GM12891 (cell line): ENCODE measurements around the gene CKS1B.

Source experiments
- DNase-seq: peaks from one replicate; pipeline ENCODE4 v3.0.0; 2011; ENCODE audit warnings: low spot score; ENCODE audit not compliant: insufficient read length
- FAIRE-seq: peaks from 2 replicates; lab custom pipeline; 2011; peaks lifted over from hg19 to GRCh38; lab: Jason Lieb, UNC
- PAX5 ChIP-seq: IDR thresholded peaks from 2 replicates; pipeline ENCODE4 v1.6.1; 2011; ENCODE audit warnings: low read length, moderate library complexity, mild to moderate bottlenecking; ENCODE audit not compliant: insufficient read depth, severe bottlenecking
- POLR2A ChIP-seq: IDR thresholded peaks from 2 replicates; pipeline ENCODE4 v1.6.1; 2011; ENCODE audit warnings: low read depth, low read length, control low read depth
- POLR2AphosphoS5 ChIP-seq: IDR thresholded peaks from 2 replicates; pipeline ENCODE4 v1.6.1; 2011; ENCODE audit warnings: low read depth, low read length, control low read depth
- POU2F2 ChIP-seq: IDR thresholded peaks from 2 replicates; pipeline ENCODE4 v1.6.1; 2011; ENCODE audit warnings: low read depth, mild to moderate bottlenecking, control low read depth, low read length, moderate library complexity
- SPI1 ChIP-seq: IDR thresholded peaks from 2 replicates; pipeline ENCODE4 v1.6.1; 2011; ENCODE audit warnings: low read depth, low read length, control low read depth
- TAF1 ChIP-seq: IDR thresholded peaks from 2 replicates; pipeline ENCODE4 v1.6.1; 2011; ENCODE audit warnings: low read depth, low read length, control low read depth

Gene CKS1B

DNA sequence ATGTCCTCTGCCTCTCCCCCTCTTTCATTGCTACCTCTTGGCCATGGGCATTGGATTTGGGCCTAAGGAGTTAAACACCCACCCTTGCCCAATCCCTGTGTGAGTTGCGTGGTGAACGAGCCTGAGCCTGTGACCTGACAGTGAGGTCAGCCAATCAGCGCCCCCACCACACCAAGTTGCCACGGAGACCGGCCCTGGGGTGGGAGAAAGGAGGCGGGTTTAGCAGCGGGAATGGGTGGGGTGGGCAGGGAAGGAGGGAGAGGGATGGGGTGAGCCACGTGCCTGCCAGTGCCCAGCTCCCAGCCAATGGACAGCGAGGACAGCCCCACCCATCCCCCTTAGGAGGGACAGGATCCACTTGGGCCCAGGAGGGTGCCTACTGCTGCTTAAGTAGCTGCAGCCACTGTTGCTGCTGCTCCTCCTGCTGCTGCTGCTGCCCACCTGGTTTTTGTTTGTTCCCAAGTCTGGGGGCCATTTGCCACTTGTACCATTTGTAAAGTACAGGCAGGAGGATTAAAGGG lies 37.6 kb downstream of the CKS1B start:
- no peak for DNase-seq
- TF ChIP-seq POLR2AphosphoS5 (no peak), PAX5 (no peak), SPI1 (no peak), TAF1 (no peak), POU2F2 (no peak), POLR2A (no peak)
- FAIRE-seq, result no peak

DNA sequence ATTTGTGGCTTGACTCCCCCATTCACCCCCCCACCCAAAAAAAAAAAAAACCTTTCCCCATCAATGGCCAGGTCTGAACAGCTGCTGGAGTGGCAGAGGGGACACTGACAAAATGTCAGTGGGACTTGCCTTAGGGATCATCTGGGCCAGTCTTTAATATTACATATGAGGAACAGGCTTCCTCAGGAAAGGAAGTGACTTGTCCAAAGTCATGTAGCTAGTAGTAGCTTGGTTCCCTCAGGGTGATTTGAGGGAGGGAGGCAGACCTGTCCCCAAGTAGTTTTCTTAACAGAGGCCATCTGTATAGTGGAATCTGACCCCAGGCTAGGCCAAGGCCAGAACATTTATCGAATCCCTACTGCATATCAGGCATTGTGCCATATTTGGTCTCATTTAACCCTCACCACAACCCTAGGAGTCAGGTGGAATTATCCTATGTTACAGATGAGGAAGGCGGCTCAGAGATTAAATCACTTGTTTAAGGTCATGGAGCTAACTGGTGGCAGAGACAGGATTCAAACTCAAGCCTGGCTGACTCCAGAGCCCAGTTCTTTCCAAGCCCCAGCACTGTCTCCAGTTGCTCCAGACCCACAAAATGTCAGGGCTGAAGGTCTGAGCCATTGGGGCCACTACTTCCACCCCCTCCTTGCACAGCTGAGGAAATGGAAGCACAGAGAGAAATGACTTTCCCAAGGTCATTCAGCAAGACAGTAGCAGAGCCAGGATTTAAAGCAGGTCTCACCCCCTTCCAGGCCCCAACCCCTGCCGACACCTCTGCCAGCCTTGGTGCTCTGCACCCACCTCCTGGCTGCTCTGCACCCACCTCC lies 38.5 kb downstream of the CKS1B start:
- no peak for FAIRE-seq
- no peak for DNase-seq
- TF ChIP-seq SPI1 (no peak), POLR2AphosphoS5 (no peak), TAF1 (no peak), POLR2A (no peak), PAX5 (no peak), POU2F2 (no peak)

DNA sequence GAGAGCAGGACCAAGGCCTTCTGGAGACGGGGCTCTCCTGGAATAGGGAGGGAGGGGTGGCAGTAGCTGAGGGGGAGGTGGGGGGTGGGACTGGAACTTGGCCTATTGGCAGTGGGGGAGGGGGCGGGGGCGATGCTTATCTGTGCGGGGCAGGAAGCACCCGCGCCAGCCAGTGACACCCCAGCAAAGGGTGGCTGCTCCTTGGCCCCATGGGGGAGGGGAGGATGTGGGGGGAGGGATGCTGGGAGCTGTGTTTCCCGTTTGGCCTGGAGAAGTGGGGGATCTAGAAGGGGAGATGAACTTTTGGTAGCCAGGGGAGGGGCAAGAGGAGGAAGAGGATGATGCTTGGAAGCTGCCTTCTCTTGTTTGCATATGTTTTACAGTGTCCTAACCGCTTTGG lies 39.2 kb downstream of the CKS1B start:
- no peak for DNase-seq
- TF ChIP-seq POU2F2 (no peak), SPI1 (no peak), TAF1 (no peak), POLR2AphosphoS5 (no peak), POLR2A (no peak), PAX5 (no peak)
- FAIRE-seq, result peak; percentile 16

DNA sequence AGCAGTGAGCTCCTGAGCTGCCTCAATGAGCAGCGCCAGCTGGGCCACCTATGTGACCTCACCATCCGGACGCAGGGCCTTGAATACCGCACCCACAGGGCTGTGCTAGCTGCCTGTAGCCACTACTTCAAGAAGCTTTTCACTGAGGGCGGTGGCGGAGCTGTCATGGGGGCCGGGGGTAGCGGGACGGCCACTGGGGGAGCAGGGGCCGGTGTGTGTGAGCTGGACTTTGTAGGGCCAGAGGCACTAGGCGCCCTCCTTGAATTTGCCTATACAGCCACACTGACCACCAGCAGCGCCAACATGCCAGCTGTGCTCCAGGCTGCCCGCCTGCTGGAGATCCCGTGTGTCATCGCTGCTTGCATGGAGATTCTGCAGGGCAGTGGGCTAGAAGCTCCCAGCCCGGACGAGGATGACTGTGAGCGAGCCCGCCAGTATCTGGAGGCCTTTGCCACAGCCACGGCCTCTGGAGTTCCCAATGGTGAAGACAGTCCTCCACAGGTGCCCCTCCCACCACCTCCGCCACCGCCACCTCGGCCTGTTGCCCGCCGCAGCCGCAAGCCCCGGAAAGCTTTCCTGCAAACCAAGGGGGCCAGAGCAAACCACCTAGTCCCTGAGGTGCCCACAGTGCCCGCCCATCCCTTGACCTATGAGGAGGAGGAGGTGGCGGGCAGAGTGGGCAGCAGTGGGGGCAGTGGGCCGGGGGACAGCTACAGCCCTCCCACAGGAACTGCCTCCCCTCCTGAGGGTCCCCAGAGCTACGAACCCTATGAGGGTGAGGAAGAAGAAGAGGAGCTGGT lies 40.4 kb downstream of the CKS1B start:
- no peak for DNase-seq
- TF ChIP-seq POLR2A, result no peak
- TF ChIP-seq POLR2AphosphoS5, result no peak
- TF ChIP-seq SPI1, result no peak
- no peak for TF ChIP-seq POU2F2
- no peak for TF ChIP-seq TAF1
- no peak for TF ChIP-seq PAX5
- no peak for FAIRE-seq

DNA sequence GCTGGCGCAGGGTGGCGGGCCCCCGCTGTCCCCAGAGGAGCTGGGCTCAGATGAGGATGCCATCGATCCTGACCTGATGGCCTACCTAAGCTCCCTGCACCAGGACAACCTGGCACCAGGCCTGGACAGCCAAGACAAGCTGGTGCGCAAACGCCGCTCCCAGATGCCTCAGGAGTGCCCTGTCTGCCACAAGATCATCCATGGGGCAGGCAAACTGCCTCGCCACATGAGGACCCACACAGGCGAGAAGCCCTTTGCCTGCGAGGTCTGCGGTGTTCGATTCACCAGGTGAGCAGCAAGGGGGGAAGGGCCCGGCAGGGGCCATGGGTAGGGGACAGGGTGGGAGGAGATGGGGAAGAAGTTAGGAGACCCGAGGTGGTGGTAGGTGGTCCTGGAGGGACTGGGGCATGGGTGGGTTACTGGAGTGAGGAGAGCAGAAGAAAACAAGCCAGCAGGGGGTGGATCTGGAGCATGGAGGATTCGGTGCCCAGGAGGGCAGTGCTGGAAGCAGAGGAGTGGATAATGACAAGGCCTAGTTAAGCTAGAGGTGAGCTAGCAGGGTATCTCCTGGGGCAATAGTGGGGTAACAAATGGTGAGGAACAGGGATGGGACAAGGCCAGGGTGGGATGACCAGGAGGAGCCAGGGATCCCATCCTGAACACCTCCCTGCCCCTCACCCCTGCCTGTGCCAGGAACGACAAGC lies 41.2 kb downstream of the CKS1B start:
- FAIRE-seq, result no peak
- no peak for DNase-seq
- TF ChIP-seq SPI1 (no peak), TAF1 (no peak), POLR2A (no peak), POU2F2 (no peak)

DNA sequence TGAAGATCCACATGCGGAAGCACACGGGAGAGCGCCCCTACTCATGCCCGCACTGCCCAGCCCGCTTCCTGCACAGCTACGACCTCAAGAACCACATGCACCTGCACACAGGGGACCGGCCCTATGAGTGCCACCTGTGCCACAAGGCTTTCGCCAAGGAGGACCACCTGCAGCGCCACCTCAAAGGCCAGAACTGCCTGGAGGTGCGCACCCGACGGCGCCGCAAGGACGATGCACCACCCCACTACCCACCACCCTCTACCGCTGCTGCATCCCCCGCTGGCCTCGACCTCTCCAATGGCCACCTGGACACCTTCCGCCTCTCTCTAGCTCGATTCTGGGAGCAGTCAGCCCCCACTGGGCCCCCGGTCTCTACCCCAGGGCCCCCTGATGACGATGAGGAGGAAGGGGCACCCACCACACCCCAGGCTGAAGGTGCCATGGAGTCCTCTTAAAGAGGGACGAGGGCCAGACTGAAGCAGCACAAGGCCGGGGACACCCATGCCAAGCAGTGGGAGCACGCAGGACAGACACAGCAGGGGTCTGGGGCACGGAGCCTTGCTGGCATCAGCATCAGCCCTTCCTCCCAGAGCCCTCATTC lies 41.9 kb downstream of the CKS1B start:
- no peak for TF ChIP-seq POU2F2
- no peak for TF ChIP-seq POLR2A
- no peak for TF ChIP-seq POLR2AphosphoS5
- TF ChIP-seq PAX5, result no peak
- TF ChIP-seq SPI1, result no peak
- TF ChIP-seq TAF1, result no peak
- peak; percentile 65 for FAIRE-seq
- no peak for DNase-seq

DNA sequence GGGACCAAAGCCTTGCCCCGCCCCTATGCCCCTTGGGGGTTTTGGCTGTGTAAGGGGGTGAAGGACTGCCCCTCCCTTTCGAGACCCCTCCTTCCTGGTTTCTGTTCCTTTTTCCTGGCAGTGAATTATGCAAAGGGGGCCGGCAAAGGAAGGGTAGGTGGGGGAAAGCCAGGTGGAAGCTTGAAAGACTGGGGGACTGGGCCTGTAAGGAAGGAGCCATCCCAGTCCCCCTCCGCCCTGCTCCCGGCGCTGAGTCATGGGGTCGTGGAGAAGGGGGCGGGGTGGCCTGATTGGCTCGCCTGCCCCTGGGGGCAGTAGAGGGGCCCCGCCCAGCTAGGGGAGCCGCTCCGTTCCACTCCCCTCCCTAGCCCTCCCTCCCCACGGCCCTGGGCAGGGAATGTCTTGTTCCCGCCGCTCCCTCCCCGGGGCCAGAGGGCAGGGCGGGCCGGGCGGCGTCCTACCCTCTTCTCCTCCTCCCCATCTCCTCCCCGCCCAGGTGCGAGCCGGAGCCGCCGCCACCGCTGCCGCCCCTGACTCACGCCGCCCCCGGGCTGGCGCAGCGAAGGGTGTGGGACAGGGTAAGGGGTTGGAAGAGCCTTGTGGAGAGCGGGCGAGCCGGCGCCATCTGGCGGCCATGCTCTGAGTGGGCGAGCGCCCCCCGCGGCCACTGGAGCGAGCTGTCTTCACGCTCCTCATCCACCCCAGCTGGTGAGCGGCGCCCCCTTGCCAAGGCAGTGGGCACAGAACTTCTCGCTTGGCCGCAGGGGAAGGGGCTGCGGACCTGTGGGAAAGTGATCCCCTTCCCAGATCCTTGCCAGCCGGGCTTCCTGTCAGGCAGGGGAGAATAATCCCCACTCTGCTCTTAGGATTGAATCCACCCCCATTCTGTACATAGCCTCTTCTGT lies 42.8 kb downstream of the CKS1B start:
- TF ChIP-seq SPI1, result peak; percentile 90
- TF ChIP-seq TAF1, result no peak
- peak; percentile 92 for TF ChIP-seq POU2F2
- TF ChIP-seq PAX5, result peak; percentile 2
- peak; percentile 94 for FAIRE-seq
- DNase-seq, result peak; percentile 86

DNA sequence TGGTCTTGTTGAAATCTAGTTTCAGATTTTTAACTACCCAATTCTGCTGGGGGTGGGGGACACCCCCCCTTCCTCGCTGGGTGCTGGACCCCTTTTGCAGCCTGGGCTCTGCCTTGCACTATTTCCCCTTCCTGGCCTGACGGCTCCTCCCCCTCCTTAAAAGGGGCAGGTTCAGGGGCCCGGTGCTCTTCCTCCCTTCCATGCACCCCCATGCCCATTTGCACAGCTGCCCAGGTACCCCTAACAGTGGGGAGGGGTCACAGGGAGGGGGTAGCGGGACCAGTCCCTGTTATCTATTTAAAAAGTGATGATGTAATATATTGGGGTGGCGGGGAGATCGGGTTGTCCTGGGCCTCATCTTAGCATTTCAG lies 43.5 kb downstream of the CKS1B start:
- DNase-seq (peak; percentile 72), FAIRE-seq (peak; percentile 45)
- no peak for TF ChIP-seq POLR2AphosphoS5
- TF ChIP-seq SPI1, result no peak
- TF ChIP-seq POU2F2, result no peak
- no peak for TF ChIP-seq POLR2A
- no peak for TF ChIP-seq TAF1
- TF ChIP-seq PAX5, result no peak
